ENCODE results near the gene KDM3B. TPM values are rescaled to one million over a fixed set of nuclear protein-coding genes. Genes with fewer than 3 reads are reported as not detected.

The KDM3B gene
- total and polyA plus RNA-seq, 2 of the 8 experiments (the other 6 are each of a cell fraction or from before 2014, with no cell fraction given) = 27.1 to 78.1 TPM

DNA sequence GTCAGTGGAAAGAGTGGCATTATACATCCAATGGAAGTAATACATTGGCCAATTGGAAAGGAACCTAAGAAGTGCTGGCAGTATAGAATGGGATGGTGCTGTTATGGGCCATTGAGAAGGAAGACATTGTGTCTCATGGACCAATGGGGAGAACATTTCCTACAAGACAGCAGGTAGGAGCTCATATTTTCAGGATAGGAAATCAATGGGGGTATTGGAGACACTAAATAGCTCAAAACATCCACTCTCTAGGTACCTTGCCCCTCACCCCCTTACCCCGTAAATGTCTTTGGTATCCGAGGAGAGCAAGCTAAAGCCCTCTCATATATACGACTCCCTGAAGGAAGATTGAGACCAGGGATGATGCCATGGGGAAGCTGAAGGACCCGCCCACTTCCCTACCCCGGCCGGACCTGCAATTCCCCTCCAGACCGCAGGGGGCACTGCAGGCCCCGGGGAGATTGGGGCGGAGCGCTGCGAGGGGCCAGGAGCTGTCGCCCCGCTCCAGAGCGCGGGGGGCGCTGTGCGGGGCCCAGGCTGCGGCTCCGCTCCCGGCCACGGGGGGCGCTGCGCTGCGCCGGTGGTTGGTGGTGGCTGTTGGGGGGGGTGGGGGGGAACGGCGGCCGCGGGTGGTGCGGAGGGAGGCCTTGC, at the start of gene KDM3B (continued):
- TF ChIP-seq USF2 (IDR thresholded peaks at IDR 0.05; ENCODE audit: low read length) (peak; percentile 23; the same call in 1 of the 2 replicates), SIN3A (conservative IDR thresholded peaks at IDR 0.05 in 1 of 2, IDR thresholded peaks at IDR 0.05 in 1 of 2; ENCODE audit: low read depth in 1 of 2, low read length in 2 of 2) (peak in 1 of 2 experiments; percentile 52; a peak in 2 of 4 replicates), TAF1 (IDR thresholded peaks at IDR 0.05; ENCODE audit: low read depth, low read length) (peak; percentile 71), BRCA1 (IDR thresholded peaks at IDR 0.05; ENCODE audit: low read depth, low read length) (no peak), GABPA (IDR thresholded peaks at IDR 0.05; ENCODE audit: borderline replicate concordance, insufficient read depth, low read length) (no peak), PHF8 (conservative IDR thresholded peaks at IDR 0.05; ENCODE audit: low read depth, low read length) (no peak), KDM4A (IDR thresholded peaks at IDR 0.05; ENCODE audit: low read depth, low read length, severe bottlenecking) (no peak), CTBP2 (IDR thresholded peaks at IDR 0.05; ENCODE audit: borderline replicate concordance, insufficient read depth, insufficient read length, low read length) (no peak), CHD2 (IDR thresholded peaks at IDR 0.05; ENCODE audit: low read length) (no peak), RAD21 (IDR thresholded peaks at IDR 0.05 in 1 of 2, conservative IDR thresholded peaks at IDR 0.05 in 1 of 2; ENCODE audit: low read depth in 2 of 2, low read length in 2 of 2) (peak; percentile 25 to 47; a peak in 3 of 4 replicates), EP300 (IDR thresholded peaks at IDR 0.05; ENCODE audit: borderline replicate concordance in 1 of 2, low read depth in 2 of 2, low read length in 2 of 2) (peak; percentile 17 to 29; a peak in 1 of 3 replicates)
- TF ChIP-seq, protein P1, sequence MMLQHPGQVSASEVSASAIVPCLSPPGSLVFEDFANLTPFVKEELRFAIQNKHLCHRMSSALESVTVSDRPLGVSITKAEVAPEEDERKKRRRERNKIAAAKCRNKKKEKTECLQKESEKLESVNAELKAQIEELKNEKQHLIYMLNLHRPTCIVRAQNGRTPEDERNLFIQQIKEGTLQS (IDR thresholded peaks at IDR 0.05; ENCODE audit: insufficient read depth, low read depth, low read length) = peak; percentile 72

Data from H1 (cell line).